ENCODE measurements around the gene FASTKD3. TPM values are rescaled to one million over a fixed set of nuclear protein-coding genes. Genes with fewer than 3 reads are reported as not detected.
A peak's percentile ranks its signal among the peaks of the same experiment; 100 is the strongest.

FASTKD3 gene
- total RNA-seq, 1 experiment from 2014 or later: 9.9 TPM

GRCh38 chr5:7815892-7816534 lies 52.8 kb downstream of the FASTKD3 start:
- H3K27ac ChIP-seq (ENCODE audit: low read length): no peak overlapping the region
- TF ChIP-seq CTCF (IDR thresholded peaks at IDR 0.05) (peak; percentile 96), TCF7L2 (IDR thresholded peaks at IDR 0.05; ENCODE audit: low read depth, low read length) (no peak)
- H3K4me3 ChIP-seq (ENCODE audit: low read depth in 2 of 2, low read length in 2 of 2): no peak overlapping the region
- no peaks in the 10 kb centered on the region for H3K36me3 ChIP-seq (ENCODE audit: control insufficient read depth, insufficient read depth, low read length)
- CTCF ChIA-PET: interaction anchor here (0.6 kb wide), 1 partner anchor 44 kb away, joined by 3 read pairs; no protein-coding TSS in a partner anchor
- intact Hi-C loops (cut with micrococcal nuclease; ENCODE audit: unreplicated experiment): no loop called here
- peak; percentile 25 for DNase-seq (ENCODE audit: low read depth, low spot score)
- BruUV-seq (replicated peaks): no TSS peak
- POLR2A ChIA-PET: no interaction called here
- H3K9me3 ChIP-seq (ENCODE audit: control insufficient read depth, insufficient read depth, low read depth, low read length): no peaks in the 10 kb centered on the region
- in situ Hi-C loops (cut with HindIII; ENCODE audit: low pct_unique_long_range_greater_than_20kb, low sequenced_read_pairs): no loop called here
- H3K27me3 ChIP-seq (ENCODE audit: control insufficient read depth, insufficient read depth, low read length): peaks cover 11% of the 10 kb centered on the region
- H3K4me1 ChIP-seq (ENCODE audit: control insufficient read depth, insufficient read depth, low read length): no peaks in the 10 kb centered on the region
- peak; percentile 99 for ATAC-seq

- Histone ChIP-seq H3K27ac (ENCODE audit: low read length) (no peak overlapping the region), H3K27me3 (ENCODE audit: control insufficient read depth, insufficient read depth, low read length) (peaks cover 10% of the 10 kb centered on the region), H3K36me3 (ENCODE audit: control insufficient read depth, insufficient read depth, low read length) (no peaks in the 10 kb centered on the region), H3K4me3 (ENCODE audit: low read depth in 2 of 2, low read length in 2 of 2) (no peak overlapping the region), H3K4me1 (ENCODE audit: control insufficient read depth, insufficient read depth, low read length) (no peaks in the 10 kb centered on the region), H3K9me3 (ENCODE audit: control insufficient read depth, insufficient read depth, low read depth, low read length) (no peaks in the 10 kb centered on the region)
- in situ Hi-C loops (cut with HindIII; ENCODE audit: low pct_unique_long_range_greater_than_20kb, low sequenced_read_pairs) (no loop called here), intact Hi-C loops (cut with micrococcal nuclease; ENCODE audit: unreplicated experiment) (no loop called here)
- ATAC-seq (no peak), DNase-seq (ENCODE audit: low read depth, low spot score) (no peak)
- ChIA-PET CTCF (no interaction called here), POLR2A (no interaction called here)
- no TSS peak for BruUV-seq (replicated peaks)
- no peak for TF ChIP-seq REST (IDR thresholded peaks at IDR 0.05; ENCODE audit: insufficient read depth in 1 of 2, low read depth in 2 of 2, low read length in 1 of 2)
- no peak for TF ChIP-seq POLR2AphosphoS5 (IDR thresholded peaks at IDR 0.05; ENCODE audit: low read depth, low read length)
- no peak for TF ChIP-seq SIN3A (IDR thresholded peaks at IDR 0.05; ENCODE audit: borderline replicate concordance, insufficient read depth, low read depth, low read length)
- no peak for TF ChIP-seq TCF7L2 (IDR thresholded peaks at IDR 0.05; ENCODE audit: low read depth, low read length)
- TF ChIP-seq CTCF (IDR thresholded peaks at IDR 0.05): no peak
These were observed 54.0 kb downstream of the FASTKD3 start for GRCh38 chr5:7814816-7815215.

Measured in Panc1 (cell line).